ENCODE measurements around the gene SND1.

SND1 gene

DNA sequence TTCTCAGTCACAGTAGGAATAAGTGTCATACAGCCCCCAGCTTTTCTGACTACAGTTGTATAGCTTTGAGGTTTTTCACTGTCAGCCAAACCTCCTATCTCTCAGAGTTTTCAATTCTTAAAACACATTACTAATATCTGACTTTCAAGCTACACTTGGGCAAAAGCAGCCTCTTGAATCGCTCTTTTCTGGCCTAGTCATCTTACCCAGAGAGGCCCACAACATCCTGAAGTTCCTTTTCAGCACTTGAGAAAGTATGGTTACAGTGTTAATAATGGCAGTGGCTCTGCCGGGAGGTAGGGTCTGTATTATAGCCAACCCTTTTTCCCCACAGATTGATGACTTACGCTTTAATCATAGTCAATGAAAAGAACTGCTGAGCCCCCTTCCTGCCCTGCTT is 198.2 kb downstream of the SND1 start:
- Histone ChIP-seq H3K4me1 (ENCODE audit: low read length) (peaks cover under 1% of the 10 kb centered on the region; the same call in 1 of the 2 replicates), H3K79me2 (ENCODE audit: low read length) (peaks cover 48% of the 10 kb centered on the region), H3K9me3 (replicated peaks; ENCODE audit: insufficient read depth, low read length) (no peaks in the 10 kb centered on the region), H3K4me3 (ENCODE audit: low read length) (no peak overlapping the region), H3K27ac (ENCODE audit: low read length) (no peak overlapping the region), H3K27me3 (replicated peaks; ENCODE audit: insufficient read depth, low read length) (no peaks in the 10 kb centered on the region), H3K36me3 (replicated peaks; ENCODE audit: insufficient read depth, low read length) (peaks cover 11% of the 10 kb centered on the region; the same call in 1 of the 2 replicates), H3K9me2 (replicated peaks; ENCODE audit: insufficient read depth, low read length) (no peaks in the 10 kb centered on the region), H2AFZ (ENCODE audit: low read length) (no peak overlapping the region), H4K20me1 (ENCODE audit: insufficient read depth, low read length) (peaks cover 3% of the 10 kb centered on the region; the same call in 1 of the 2 replicates), H3K9ac (ENCODE audit: low read length) (no peak overlapping the region), H3F3A (ENCODE audit: insufficient read depth, low read length) (peaks cover 2% of the 10 kb centered on the region; the same call in 1 of the 2 replicates), H3K4me2 (ENCODE audit: low read depth, low read length) (no peak overlapping the region)
- TF ChIP-seq EZH2 (optimal IDR thresholded peaks at IDR 0.05; ENCODE audit: low read depth, low read length) (no peak), EZH2phosphoT487 (IDR thresholded peaks at IDR 0.05; ENCODE audit: low read length) (no peak)
- TF ChIP-seq, protein P1, sequence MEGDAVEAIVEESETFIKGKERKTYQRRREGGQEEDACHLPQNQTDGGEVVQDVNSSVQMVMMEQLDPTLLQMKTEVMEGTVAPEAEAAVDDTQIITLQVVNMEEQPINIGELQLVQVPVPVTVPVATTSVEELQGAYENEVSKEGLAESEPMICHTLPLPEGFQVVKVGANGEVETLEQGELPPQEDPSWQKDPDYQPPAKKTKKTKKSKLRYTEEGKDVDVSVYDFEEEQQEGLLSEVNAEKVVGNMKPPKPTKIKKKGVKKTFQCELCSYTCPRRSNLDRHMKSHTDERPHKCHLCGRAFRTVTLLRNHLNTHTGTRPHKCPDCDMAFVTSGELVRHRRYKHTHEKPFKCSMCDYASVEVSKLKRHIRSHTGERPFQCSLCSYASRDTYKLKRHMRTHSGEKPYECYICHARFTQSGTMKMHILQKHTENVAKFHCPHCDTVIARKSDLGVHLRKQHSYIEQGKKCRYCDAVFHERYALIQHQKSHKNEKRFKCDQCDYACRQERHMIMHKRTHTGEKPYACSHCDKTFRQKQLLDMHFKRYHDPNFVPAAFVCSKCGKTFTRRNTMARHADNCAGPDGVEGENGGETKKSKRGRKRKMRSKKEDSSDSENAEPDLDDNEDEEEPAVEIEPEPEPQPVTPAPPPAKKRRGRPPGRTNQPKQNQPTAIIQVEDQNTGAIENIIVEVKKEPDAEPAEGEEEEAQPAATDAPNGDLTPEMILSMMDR (IDR thresholded peaks at IDR 0.05; ENCODE audit: low read length), result no peak
- no peak for DNase-seq

DNA sequence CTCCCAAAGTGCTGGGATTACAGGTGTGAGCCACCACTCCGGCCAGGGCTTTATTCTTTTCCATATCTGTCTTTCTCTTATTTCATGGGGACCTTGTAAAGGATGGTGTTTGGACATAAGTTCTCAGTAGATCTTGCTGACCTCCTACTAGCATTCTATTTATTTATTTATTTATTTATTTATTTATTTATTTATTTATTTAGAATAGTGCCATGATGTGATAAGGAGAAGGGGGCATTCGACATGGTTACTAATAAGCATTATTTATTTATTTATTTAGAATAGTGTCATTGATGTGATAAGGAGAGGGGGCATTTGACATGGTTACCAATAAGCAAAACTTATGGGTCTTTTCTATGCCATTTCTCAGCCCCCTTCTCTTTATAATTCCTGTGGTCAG is 202.4 kb downstream of the SND1 start:
- Histone ChIP-seq H3F3A (ENCODE audit: insufficient read depth, low read length) (peaks cover 21% of the 10 kb centered on the region), H3K27me3 (replicated peaks; ENCODE audit: insufficient read depth, low read length) (no peaks in the 10 kb centered on the region), H3K4me2 (ENCODE audit: low read depth, low read length) (no peak overlapping the region), H4K20me1 (ENCODE audit: insufficient read depth, low read length) (peaks cover 19% of the 10 kb centered on the region; the same call in 1 of the 2 replicates), H3K9me3 (replicated peaks; ENCODE audit: insufficient read depth, low read length) (no peaks in the 10 kb centered on the region), H3K27ac (ENCODE audit: low read length) (no peak overlapping the region), H3K4me1 (ENCODE audit: low read length) (peaks cover 34% of the 10 kb centered on the region), H2AFZ (ENCODE audit: low read length) (no peak overlapping the region), H3K36me3 (replicated peaks; ENCODE audit: insufficient read depth, low read length) (peaks cover 7% of the 10 kb centered on the region; the same call in 1 of the 2 replicates), H3K4me3 (ENCODE audit: low read length) (no peak overlapping the region), H3K9me2 (replicated peaks; ENCODE audit: insufficient read depth, low read length) (no peaks in the 10 kb centered on the region), H3K9ac (ENCODE audit: low read length) (no peak overlapping the region), H3K79me2 (ENCODE audit: low read length) (peaks cover 53% of the 10 kb centered on the region)
- TF ChIP-seq, protein P1 (IDR thresholded peaks at IDR 0.05; ENCODE audit: low read length), result no peak
- TF ChIP-seq EZH2phosphoT487 (IDR thresholded peaks at IDR 0.05; ENCODE audit: low read length) (no peak), EZH2 (optimal IDR thresholded peaks at IDR 0.05; ENCODE audit: low read depth, low read length) (no peak)
- DNase-seq, result no peak

DNA sequence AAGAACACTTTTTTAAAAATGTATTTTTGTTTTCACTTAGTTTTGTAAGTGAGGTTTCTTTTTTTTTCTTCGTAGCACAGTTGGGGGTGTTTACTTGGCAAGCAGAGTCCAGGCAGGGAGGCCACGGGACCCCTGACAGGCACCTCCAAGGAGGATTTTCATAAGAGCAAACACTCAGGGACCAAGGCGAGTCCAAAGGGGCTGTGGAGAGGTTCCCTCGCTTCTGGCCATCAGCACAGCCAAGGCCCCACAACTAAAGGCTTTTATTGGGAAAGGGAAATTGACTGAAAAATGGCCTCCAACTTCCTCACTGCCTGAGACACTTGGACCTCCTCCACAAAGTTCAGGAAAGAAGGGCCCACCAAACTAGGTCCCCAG is 205.5 kb downstream of the SND1 start:
- Histone ChIP-seq H3K36me3 (replicated peaks; ENCODE audit: insufficient read depth, low read length) (peaks cover 4% of the 10 kb centered on the region; the same call in 1 of the 2 replicates), H3F3A (ENCODE audit: insufficient read depth, low read length) (peaks cover 21% of the 10 kb centered on the region), H3K9me2 (replicated peaks; ENCODE audit: insufficient read depth, low read length) (no peaks in the 10 kb centered on the region), H3K9ac (ENCODE audit: low read length) (no peak overlapping the region), H3K27me3 (replicated peaks; ENCODE audit: insufficient read depth, low read length) (no peaks in the 10 kb centered on the region), H3K79me2 (ENCODE audit: low read length) (peaks cover 78% of the 10 kb centered on the region), H3K4me3 (ENCODE audit: low read length) (no peak overlapping the region), H4K20me1 (ENCODE audit: insufficient read depth, low read length) (peaks cover 25% of the 10 kb centered on the region; the same call in 1 of the 2 replicates), H2AFZ (ENCODE audit: low read length) (no peak overlapping the region), H3K27ac (ENCODE audit: low read length) (no peak overlapping the region; the same call in 1 of the 2 replicates), H3K9me3 (replicated peaks; ENCODE audit: insufficient read depth, low read length) (no peaks in the 10 kb centered on the region), H3K4me2 (ENCODE audit: low read depth, low read length) (no peak overlapping the region), H3K4me1 (ENCODE audit: low read length) (peaks cover 43% of the 10 kb centered on the region)
- DNase-seq, result no peak
- TF ChIP-seq EZH2 (optimal IDR thresholded peaks at IDR 0.05; ENCODE audit: low read depth, low read length), result no peak
- TF ChIP-seq, protein P1 (IDR thresholded peaks at IDR 0.05; ENCODE audit: low read length), result no peak
- no peak for TF ChIP-seq EZH2phosphoT487 (IDR thresholded peaks at IDR 0.05; ENCODE audit: low read length)

All from MM.1S (cell line).